ENCODE results near the gene SCGB1C1.
"Not testable (repeated sequence)": the region's sequence is repeated elsewhere in the genome, so short reads cannot be mapped to it uniquely, and the experiment has no call there.

The SCGB1C1 gene

DNA sequence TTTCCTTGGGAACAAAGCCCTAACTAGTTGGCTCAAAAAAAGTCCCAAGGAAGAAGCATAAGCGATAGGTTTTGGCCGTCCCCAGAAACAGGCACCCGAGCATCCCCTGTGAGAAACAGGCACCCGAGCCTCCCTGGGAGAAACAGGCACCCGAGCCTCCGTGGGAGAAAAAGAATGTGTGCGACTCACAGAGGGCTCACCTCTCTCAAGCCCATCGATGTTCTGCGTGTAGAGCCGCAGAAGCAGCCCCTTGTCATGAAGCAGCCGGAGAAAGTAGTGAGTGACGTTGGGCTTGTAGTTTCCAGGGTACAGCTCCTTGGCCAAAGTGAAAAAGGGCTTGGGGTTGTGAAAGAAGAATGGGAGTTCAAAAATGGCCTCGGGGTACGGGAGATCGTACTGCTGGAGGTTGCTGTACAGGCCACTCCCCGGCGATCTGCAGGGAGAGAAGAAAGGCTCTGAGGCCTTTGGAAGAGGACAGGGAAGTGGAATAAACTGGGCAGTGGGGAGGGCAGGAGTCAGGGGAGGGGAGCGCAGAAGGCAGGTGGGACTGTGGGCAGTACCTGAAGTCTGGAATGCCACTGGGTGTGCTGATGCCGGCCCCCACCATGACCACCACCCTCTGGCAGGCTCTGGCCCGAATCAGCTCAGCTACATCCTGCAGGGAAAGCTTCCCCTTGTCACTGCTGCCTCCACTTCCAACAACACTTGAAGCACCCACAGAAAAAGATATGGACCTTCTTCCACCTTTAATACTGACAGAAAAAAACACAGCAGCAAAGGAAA is 40.1 kb downstream of the SCGB1C1 start:
- FAIRE-seq = no peak
- no peak for DNase-seq (ENCODE audit: insufficient read length, low spot score)
- TF ChIP-seq, protein P1, sequence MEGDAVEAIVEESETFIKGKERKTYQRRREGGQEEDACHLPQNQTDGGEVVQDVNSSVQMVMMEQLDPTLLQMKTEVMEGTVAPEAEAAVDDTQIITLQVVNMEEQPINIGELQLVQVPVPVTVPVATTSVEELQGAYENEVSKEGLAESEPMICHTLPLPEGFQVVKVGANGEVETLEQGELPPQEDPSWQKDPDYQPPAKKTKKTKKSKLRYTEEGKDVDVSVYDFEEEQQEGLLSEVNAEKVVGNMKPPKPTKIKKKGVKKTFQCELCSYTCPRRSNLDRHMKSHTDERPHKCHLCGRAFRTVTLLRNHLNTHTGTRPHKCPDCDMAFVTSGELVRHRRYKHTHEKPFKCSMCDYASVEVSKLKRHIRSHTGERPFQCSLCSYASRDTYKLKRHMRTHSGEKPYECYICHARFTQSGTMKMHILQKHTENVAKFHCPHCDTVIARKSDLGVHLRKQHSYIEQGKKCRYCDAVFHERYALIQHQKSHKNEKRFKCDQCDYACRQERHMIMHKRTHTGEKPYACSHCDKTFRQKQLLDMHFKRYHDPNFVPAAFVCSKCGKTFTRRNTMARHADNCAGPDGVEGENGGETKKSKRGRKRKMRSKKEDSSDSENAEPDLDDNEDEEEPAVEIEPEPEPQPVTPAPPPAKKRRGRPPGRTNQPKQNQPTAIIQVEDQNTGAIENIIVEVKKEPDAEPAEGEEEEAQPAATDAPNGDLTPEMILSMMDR (IDR thresholded peaks at IDR 0.05; ENCODE audit: insufficient read depth, missing control alignments) = no peak

GRCh38 chr11:235180-235579 is 42.3 kb downstream of the SCGB1C1 start:
- TF ChIP-seq, protein P1 (IDR thresholded peaks at IDR 0.05; ENCODE audit: insufficient read depth, missing control alignments) = no peak
- DNase-seq (ENCODE audit: insufficient read length, low spot score) (no peak), FAIRE-seq (no peak)

DNA sequence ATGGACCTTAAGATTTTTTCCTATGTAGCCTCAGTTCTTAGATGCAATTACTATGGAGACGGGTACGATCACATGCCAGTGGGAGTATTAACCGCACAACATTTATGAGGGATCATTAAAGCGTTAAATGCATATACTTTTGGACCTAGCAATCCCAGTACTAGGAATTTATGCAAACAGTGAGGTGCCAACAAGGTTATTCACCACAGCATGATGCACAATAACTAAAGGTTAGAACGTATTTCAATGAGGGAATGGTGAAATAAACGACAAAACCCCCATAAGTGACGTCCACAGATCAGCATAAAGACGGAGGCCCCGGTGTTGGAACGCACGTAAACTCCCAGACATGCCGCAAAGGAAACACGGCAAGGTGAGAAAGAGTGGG is 42.7 kb downstream of the SCGB1C1 start:
- TF ChIP-seq, protein P1 (IDR thresholded peaks at IDR 0.05; ENCODE audit: insufficient read depth, missing control alignments) = no peak
- DNase-seq (ENCODE audit: insufficient read length, low spot score) = no peak
- FAIRE-seq = no peak

DNA sequence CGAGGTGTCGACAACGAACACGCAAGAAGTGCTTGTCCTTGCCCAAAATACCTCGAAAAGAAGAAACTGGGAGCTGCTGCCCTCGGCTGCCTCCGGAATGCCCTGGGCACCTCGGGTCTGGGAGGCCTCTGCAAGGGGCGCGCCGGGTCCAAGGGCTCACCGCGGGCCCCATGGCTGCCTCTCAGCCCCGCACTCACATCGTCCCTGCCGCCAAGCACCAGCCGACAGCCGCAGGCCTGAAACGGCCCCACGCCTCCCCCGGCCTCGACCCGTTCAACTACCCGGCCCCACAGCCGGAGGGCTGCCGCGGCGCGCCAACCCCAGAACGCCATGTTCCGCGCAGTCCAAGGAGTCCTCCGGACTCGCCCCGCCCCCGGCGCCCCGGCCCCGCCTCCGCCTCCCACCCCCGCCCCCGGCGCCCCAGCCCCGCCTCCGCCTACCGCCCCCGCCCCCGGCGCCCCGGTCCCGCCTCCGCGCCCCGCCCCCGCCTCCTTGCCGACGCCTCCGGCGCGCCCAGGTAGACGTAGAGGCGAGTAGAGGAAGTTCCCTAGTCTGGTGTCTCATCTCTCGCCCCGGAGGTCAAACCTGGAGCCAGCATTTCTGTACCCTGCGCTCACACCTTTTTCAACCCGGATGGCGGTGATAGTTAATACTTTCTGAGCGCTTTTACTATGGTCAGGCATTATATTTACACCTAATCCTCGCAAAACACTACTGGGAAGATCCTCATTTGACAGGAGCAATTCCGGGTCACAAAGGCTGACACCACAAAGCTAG is 43.3 kb downstream of the SCGB1C1 start, which contains the start of gene SIRT3:
Gene SIRT3 (minus strand): TSS at position 346 of the 777 bp plus-strand sequence. CDS start 14 bp downstream, at position 332.
- DNase-seq (ENCODE audit: insufficient read length, low spot score) (peak; percentile 48), FAIRE-seq (no peak)
- TF ChIP-seq, protein P1 (IDR thresholded peaks at IDR 0.05; ENCODE audit: insufficient read depth, missing control alignments) = no peak

DNA sequence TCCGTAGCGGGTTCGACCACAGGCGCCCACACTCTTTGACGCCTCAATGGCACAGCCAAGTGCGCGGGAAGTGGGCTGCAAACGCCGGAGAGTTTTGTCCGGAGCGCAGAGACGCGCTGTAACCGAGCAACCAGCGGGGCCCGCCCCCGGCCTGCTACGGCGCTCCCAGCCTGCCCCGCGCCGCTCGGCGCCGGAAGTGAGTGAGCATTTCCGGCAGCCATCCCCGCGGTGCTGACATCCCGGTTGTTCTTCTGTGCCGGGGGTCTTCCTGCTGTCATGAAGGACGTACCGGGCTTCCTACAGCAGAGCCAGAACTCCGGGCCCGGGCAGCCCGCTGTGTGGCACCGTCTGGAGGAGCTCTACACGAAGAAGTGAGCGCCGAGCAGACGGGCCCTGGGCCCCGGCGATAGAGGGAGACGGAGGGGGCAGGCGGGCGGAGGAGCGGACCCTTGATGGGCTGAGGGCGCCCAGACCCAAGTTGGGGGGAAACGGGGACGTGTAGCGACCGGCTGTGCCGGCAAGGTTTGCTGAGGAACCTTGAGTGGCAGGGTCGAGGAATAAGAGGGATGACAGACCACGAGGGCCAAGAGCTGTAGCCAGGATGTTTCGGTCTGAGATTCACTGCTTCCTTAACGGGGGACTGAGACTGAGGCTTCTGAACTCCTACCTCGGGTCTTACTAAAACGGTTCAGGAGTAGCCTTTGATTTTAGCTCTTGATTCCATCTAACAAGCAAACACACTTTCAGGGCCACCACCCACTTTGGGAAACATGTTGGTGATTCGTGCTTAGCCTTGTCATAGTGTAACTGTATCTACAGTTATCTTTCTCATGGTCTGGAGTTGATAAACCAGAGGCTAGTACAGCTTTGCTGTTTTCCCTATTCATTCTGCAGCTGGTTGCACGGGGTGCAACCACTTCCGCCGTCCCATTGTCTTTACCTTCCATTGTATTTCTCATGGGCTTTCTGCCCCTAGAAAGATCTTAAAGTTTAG is 44.2 kb downstream of the SCGB1C1 start, which contains the start of gene PSMD13:
Gene PSMD13 (plus strand): TSS at position 203 of the 994 bp plus-strand sequence. CDS start 74 bp downstream, at position 277.
- DNase-seq (ENCODE audit: insufficient read length, low spot score) (peak; percentile 37), FAIRE-seq (no peak)
- TF ChIP-seq, protein P1 (IDR thresholded peaks at IDR 0.05; ENCODE audit: insufficient read depth, missing control alignments) = no peak

DNA sequence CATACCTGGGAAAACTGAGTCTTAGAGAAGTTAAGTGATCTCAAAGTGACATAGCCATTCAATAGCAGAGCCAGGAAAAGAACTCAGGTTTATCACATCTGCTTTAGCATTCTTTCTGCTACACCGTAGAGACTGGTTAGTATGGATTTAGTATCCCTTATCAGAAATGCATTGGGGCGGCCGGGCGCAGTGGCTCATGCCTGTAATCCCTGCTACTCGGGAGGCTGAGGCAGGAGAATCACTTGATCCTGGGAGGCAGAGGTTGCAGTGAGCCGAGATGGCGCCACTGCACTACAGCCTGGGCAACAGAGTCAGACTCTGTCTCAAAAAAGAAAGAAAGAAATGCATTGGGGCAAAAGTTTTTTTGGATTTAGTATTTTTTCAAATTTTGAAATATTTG is 45.5 kb downstream of the SCGB1C1 start:
- FAIRE-seq; DNase-seq (ENCODE audit: insufficient read length, low spot score): not testable (repeated sequence)

DNA sequence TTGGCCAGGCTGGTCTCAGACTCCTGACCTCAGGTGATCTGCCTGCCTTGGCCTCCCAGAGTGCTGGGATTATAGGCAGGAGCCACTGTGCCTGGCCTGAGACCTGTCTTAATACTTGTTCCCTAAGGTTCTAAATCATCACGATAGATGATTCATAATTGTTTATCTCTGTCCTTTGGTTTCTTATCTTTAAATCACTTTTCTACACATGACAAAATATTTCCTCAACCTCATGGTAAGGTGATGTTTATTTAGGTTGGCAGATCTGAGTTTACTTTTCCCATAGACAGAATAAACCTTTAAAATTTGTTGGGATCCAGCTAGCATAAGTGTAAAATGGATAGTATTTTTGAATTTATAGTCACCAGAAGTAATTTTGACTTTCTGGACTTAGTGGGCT is 47.4 kb downstream of the SCGB1C1 start:
- FAIRE-seq (no peak), DNase-seq (ENCODE audit: insufficient read length, low spot score) (no peak)
- TF ChIP-seq, protein P1 (IDR thresholded peaks at IDR 0.05; ENCODE audit: insufficient read depth, missing control alignments) = no peak
